Measurements from ENCODE around the gene DIP2C. TPM values are rescaled to one million over a fixed set of nuclear protein-coding genes. Genes with fewer than 3 reads are reported as not detected.
"Not testable (repeated sequence)": the region's sequence is repeated elsewhere in the genome, so short reads cannot be mapped to it uniquely, and the experiment has no call there.

The DIP2C gene
- total RNA-seq, 2 experiments from 2014 or later, result 0.22 to 0.54 TPM

- Mint-ChIP-seq H3K4me1 (peaks cover 21% of the 10 kb centered on the region), H3K36me3 (no peaks in the 10 kb centered on the region), H3K27me3 (no peaks in the 10 kb centered on the region), H3K4me3 (no peak overlapping the region), H3K9me3 (no peaks in the 10 kb centered on the region), H3K27ac (no peak overlapping the region)
- no peak for DNase-seq
Measured at GRCh38 chr10:354901-355617, 334.4 kb downstream of the DIP2C start.

DNA sequence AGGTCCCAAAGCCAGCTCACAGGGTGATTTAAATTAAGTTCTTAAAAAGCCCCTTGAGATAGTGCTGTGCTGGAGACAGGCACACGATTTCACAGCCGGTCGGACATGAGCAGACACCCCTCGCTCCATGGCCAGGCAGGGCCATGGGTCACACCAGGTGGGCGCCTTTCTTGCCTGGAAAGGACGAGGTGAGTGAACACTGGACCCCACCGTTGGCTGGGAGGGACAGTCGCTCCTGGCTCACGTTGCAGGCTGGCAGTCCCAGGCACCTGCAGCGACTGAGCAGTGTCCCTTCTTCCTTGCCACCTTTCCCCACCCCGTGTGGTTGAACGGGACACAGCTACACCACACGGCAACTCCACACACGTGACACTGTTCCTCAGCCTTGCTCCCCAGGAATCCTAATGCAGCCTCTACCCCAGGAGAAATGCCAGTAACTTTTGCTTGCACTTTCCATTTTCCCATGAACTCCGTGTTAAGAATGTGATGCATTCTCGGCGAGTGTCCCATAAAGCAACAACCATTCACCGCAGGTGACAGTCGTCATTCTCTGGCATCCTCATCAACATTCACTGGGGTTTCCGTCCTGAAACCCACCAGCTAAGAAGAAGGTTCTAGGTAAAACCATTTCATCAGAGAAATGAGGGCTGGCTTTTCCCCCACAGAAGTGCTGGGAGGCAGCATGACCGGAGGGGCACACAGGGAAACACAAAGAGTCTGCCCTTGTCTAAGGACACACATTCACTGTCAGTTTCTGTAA, 336.8 kb downstream of the DIP2C start:
- DNase-seq, result peak; percentile 13
- Mint-ChIP-seq H3K9me3 (no peaks in the 10 kb centered on the region), H3K27ac (peak overlapping the region; percentile 22), H3K4me1 (peaks cover 21% of the 10 kb centered on the region), H3K27me3 (no peaks in the 10 kb centered on the region), H3K4me3 (peak overlapping the region; percentile 52), H3K36me3 (no peaks in the 10 kb centered on the region)

DNA sequence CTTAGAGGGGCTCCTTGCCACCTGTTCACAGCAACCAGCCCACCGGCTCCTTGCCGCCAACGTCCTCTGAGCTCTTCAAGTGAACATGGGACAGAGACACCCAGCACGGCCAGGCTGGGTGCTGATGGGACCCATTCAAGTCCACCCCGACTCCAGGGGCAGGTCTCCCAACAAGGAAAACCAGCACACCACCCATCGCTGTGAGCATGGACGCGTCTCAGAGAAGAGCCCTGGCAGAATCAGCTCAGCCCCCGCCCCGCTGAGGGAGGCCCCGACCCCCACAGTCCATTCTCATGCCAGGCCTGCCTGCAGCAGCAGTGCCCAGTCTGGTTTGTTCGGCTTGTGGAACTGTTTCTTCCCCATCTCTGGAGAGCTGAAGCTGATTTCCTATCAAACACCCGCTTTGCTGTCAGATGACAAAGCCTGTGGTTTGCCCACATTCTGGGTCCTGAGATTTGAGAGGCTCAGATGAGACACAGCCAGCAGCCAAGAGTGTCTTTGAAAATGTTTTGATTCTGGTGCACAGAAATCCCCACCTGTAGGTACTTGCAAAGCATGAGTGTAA, 337.6 kb downstream of the DIP2C start:
- H3K4me3 Mint-ChIP-seq, result no peak overlapping the region
- peak; percentile 31 for DNase-seq
- no peaks in the 10 kb centered on the region for H3K9me3 Mint-ChIP-seq
- H3K27ac Mint-ChIP-seq, result peak overlapping the region; percentile 60
- H3K4me1 Mint-ChIP-seq, result peaks cover 21% of the 10 kb centered on the region
- no peaks in the 10 kb centered on the region for H3K27me3 Mint-ChIP-seq
- no peaks in the 10 kb centered on the region for H3K36me3 Mint-ChIP-seq

GRCh38 chr10:350981-351501, 338.4 kb downstream of the DIP2C start:
- H3K4me1 Mint-ChIP-seq, result peaks cover 21% of the 10 kb centered on the region
- no peak overlapping the region for H3K27ac Mint-ChIP-seq
- H3K9me3 Mint-ChIP-seq, result no peaks in the 10 kb centered on the region
- no peaks in the 10 kb centered on the region for H3K36me3 Mint-ChIP-seq
- no peak overlapping the region for H3K4me3 Mint-ChIP-seq
- H3K27me3 Mint-ChIP-seq, result no peaks in the 10 kb centered on the region
- DNase-seq, result no peak

GRCh38 chr10:349081-349480, 340.4 kb downstream of the DIP2C start:
- no peaks in the 10 kb centered on the region for H3K27me3 Mint-ChIP-seq
- DNase-seq, result no peak
- H3K36me3 Mint-ChIP-seq, result no peaks in the 10 kb centered on the region
- no peak overlapping the region for H3K27ac Mint-ChIP-seq
- H3K4me3 Mint-ChIP-seq, result no peak overlapping the region
- peaks cover 21% of the 10 kb centered on the region for H3K4me1 Mint-ChIP-seq
- no peaks in the 10 kb centered on the region for H3K9me3 Mint-ChIP-seq

DNA sequence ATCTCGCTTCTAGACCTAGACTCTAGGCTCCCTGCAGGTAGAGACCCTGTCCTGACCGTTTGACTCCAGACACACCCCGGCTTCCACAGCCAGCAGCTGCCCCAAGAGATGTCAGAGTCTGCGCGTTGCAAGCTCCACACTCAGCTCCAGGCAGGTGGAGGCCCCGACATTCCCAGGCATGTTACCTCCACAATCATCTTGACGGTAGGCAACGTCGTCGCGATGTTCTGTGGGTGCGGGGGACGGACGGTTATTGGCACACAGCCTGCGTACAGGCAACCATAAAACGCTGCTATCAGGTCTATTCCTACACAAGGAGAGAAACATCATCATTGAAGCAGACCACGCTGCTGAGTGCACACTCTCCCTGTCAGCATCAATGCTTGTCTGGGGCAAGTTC, 341.0 kb downstream of the DIP2C start:
- Mint-ChIP-seq H3K4me3 (no peak overlapping the region), H3K9me3 (no peaks in the 10 kb centered on the region), H3K27me3 (no peaks in the 10 kb centered on the region), H3K27ac (no peak overlapping the region), H3K4me1 (peaks cover 19% of the 10 kb centered on the region), H3K36me3 (no peaks in the 10 kb centered on the region)
- no peak for DNase-seq

DNA sequence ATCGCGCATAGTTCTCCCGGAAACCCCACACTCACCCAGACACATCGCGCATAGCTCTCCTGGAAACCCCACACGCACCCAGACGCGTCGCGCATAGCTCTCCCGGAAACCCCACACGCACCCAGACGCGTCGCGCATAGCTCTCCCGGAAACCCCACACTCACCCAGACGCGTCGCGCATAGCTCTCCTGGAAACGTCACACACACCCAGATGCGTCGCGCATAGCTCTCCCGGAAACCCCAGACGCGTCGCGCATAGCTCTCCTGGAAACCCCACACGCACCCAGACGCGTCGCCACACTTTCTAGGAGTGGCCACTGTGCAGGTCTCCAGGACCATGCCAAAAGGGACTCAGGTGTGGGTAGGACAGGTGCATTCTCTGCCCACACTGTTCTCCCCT, 341.7 kb downstream of the DIP2C start:
- H3K27me3 Mint-ChIP-seq, H3K4me3 Mint-ChIP-seq, H3K36me3 Mint-ChIP-seq, DNase-seq, H3K27ac Mint-ChIP-seq, H3K9me3 Mint-ChIP-seq: not testable (repeated sequence)
- peaks cover 17% of the 10 kb centered on the region for H3K4me1 Mint-ChIP-seq

DNA sequence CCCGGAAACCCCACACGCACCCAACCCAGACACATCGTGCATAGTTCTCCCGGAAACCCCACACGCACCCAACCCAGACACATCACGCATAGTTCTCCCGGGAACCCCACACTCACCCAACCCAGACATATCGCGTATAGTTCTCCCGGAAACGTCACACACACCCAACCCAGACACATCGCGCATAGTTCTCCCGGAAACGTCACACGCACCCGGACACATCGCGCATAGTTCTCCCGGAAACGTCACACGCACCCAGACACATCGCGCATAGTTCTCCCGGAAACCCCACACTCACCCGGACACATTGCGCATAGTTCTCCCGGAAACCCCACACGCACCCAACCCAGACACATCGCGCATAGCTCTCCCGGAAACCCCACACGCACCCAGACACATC, 342.3 kb downstream of the DIP2C start:
- not testable (repeated sequence) for H3K36me3 Mint-ChIP-seq, H3K9me3 Mint-ChIP-seq, H3K4me3 Mint-ChIP-seq, H3K27ac Mint-ChIP-seq, H3K27me3 Mint-ChIP-seq, DNase-seq
- H3K4me1 Mint-ChIP-seq, result peaks cover 11% of the 10 kb centered on the region

GRCh38 chr10:344582-345200, 344.8 kb downstream of the DIP2C start:
- no peak for DNase-seq
- no peak overlapping the region for H3K27ac Mint-ChIP-seq
- H3K4me3 Mint-ChIP-seq, result no peak overlapping the region
- no peaks in the 10 kb centered on the region for H3K36me3 Mint-ChIP-seq
- H3K9me3 Mint-ChIP-seq, result no peaks in the 10 kb centered on the region
- no peaks in the 10 kb centered on the region for H3K27me3 Mint-ChIP-seq
- H3K4me1 Mint-ChIP-seq, result no peaks in the 10 kb centered on the region

GRCh38 chr10:343231-344220, 345.9 kb downstream of the DIP2C start:
- H3K4me3 Mint-ChIP-seq, result no peak overlapping the region
- H3K27me3 Mint-ChIP-seq, result no peaks in the 10 kb centered on the region
- H3K27ac Mint-ChIP-seq, result no peak overlapping the region
- peaks cover 4% of the 10 kb centered on the region for H3K4me1 Mint-ChIP-seq
- no peak for DNase-seq
- H3K9me3 Mint-ChIP-seq, result no peaks in the 10 kb centered on the region
- H3K36me3 Mint-ChIP-seq, result no peaks in the 10 kb centered on the region

DNA sequence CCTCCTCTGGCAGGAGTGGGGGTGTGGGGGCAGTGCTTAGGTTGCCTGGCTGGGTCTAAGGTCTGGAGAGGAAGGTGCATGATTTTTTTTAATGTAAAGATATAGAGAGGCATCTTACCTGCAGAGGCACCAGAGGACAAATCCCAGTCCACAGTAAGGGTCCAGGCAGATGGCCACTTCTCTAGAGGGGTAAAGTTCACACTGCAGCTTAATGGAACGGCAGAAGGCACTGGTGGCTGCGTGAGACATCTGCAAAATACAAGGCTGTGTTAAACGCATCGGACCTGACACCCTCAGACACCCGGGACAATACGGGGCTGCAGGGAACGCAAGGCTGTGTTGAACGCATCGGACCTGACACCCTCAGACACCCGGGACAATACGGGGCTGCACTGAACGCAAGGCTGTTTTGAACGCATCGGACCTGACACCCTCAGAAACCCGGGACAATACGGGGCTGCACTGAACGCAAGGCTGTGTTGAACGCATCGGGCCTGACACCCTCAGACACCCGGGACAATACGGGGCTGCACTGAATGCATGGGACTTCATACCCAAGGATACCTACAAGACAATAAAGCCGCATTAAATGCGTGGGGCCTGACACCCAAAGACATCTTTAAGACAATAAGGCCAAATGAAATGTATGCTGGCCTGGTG, 348.3 kb downstream of the DIP2C start:
- H3K9me3 Mint-ChIP-seq, result no peaks in the 10 kb centered on the region
- peaks cover 2% of the 10 kb centered on the region for H3K36me3 Mint-ChIP-seq
- no peak for DNase-seq
- no peak overlapping the region for H3K4me3 Mint-ChIP-seq
- no peak overlapping the region for H3K27ac Mint-ChIP-seq
- no peaks in the 10 kb centered on the region for H3K27me3 Mint-ChIP-seq
- H3K4me1 Mint-ChIP-seq, result peaks cover 8% of the 10 kb centered on the region

GRCh38 chr10:340646-341045, 348.8 kb downstream of the DIP2C start:
- Mint-ChIP-seq H3K36me3 (peaks cover 2% of the 10 kb centered on the region), H3K27ac (no peak overlapping the region), H3K4me3 (no peak overlapping the region), H3K9me3 (no peaks in the 10 kb centered on the region), H3K27me3 (no peaks in the 10 kb centered on the region), H3K4me1 (peaks cover 8% of the 10 kb centered on the region)
- no peak for DNase-seq

DNA sequence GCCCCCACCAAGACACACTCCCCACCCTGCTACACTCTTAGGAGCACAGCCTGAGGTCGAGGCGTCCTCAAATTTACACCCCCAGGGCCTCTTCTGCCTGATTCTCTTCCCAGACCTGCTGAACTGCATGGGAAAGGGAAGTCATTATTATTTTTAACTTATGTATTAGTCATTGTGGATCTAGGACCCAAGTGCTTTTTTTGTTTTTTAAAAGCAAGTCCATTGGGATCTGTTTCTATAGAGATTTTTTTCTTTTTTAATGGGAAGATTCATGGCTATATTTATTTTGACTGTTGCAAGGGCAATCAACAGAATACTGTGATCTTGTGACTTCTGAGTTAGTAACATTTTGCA, 350.5 kb downstream of the DIP2C start:
- no peak overlapping the region for H3K27ac Mint-ChIP-seq
- no peak overlapping the region for H3K4me3 Mint-ChIP-seq
- no peak for DNase-seq
- peaks cover 8% of the 10 kb centered on the region for H3K4me1 Mint-ChIP-seq
- no peaks in the 10 kb centered on the region for H3K27me3 Mint-ChIP-seq
- H3K36me3 Mint-ChIP-seq, result peaks cover 2% of the 10 kb centered on the region
- H3K9me3 Mint-ChIP-seq, result no peaks in the 10 kb centered on the region
